H9 (cell line): Measurements from ENCODE around the gene EP300. TPM values are rescaled to one million over a fixed set of nuclear protein-coding genes. Genes with fewer than 3 reads are reported as not detected.

Experiments used
- DNase-seq: peaks from one replicate; pipeline ENCODE4 v3.0.0-alpha.2; 2017
- H2AFZ ChIP-seq: one replicate; pipeline ENCODE4 v1.6.1; 2013; ENCODE audit warnings: mild to moderate bottlenecking, low read length, control low read depth, moderate library complexity
- H2AK5ac ChIP-seq: 2 replicates; pipeline ENCODE4 v1.6.1; 2013; ENCODE audit warnings: low read length, control low read depth, mixed read lengths; ENCODE audit not compliant: insufficient read length
- H2BK120ac ChIP-seq: one replicate; pipeline ENCODE4 v1.6.1; 2013; ENCODE audit warnings: low read depth, mild to moderate bottlenecking, low read length, control low read depth, inconsistent platforms; ENCODE audit not compliant: poor library complexity, severe bottlenecking
- H2BK12ac ChIP-seq: 2 replicates; pipeline ENCODE4 v1.6.1; 2013; ENCODE audit warnings: low read length, control low read depth, mixed read lengths, low read depth; ENCODE audit not compliant: insufficient read length
- H2BK15ac ChIP-seq: 2 replicates; pipeline ENCODE4 v1.6.1; 2013; ENCODE audit warnings: low read depth, low read length, control low read depth
- H2BK20ac ChIP-seq: one replicate; pipeline ENCODE4 v1.6.1; 2013; ENCODE audit warnings: low read depth, mild to moderate bottlenecking, low read length, control low read depth, inconsistent platforms; ENCODE audit not compliant: poor library complexity, severe bottlenecking
- H2BK5ac ChIP-seq: 2 replicates; pipeline ENCODE4 v1.6.1; 2013; ENCODE audit warnings: low read length, control low read depth, mixed read lengths; ENCODE audit not compliant: insufficient read length
- H3K14ac ChIP-seq: 2 replicates; pipeline ENCODE4 v1.6.1; 2013; ENCODE audit warnings: low read length, control low read depth; ENCODE audit not compliant: insufficient read depth
- H3K18ac ChIP-seq: 2 replicates; pipeline ENCODE4 v1.6.1; 2013; ENCODE audit warnings: low read depth, mild to moderate bottlenecking, mixed read lengths, low read length, control low read depth; ENCODE audit not compliant: insufficient read length
- H3K23ac ChIP-seq: 2 replicates; pipeline ENCODE4 v1.6.1; 2013; ENCODE audit warnings: low read length, control low read depth, mixed read lengths, low read depth; ENCODE audit not compliant: insufficient read length
- H3K23me2 ChIP-seq: 2 replicates; pipeline ENCODE4 v1.6.1; 2013; ENCODE audit warnings: low read depth, mild to moderate bottlenecking, mixed read lengths, low read length, control low read depth; ENCODE audit not compliant: insufficient read length, poor library complexity, severe bottlenecking
- H3K27ac ChIP-seq: 2 replicates; pipeline ENCODE4 v1.5.1; 2013; ENCODE audit warnings: low read length, control low read depth, mixed read lengths, low read depth; ENCODE audit not compliant: insufficient read length
- H3K27me3 ChIP-seq: 2 replicates; pipeline ENCODE4 v1.6.1; 2013; ENCODE audit warnings: low read length, control low read depth, inconsistent platforms; ENCODE audit not compliant: insufficient read depth
- H3K4ac ChIP-seq: 2 replicates; pipeline ENCODE4 v1.6.1; 2013; ENCODE audit warnings: low read depth, mild to moderate bottlenecking, control low read depth, inconsistent platforms, low read length, moderate library complexity
- H3K4me1 ChIP-seq: 2 replicates; pipeline ENCODE4 v1.6.1; 2013; ENCODE audit warnings: low read length, control low read depth, inconsistent platforms; ENCODE audit not compliant: insufficient read depth
- H3K4me2 ChIP-seq: 2 replicates; pipeline ENCODE4 v1.6.1; 2013; ENCODE audit warnings: low read length, control low read depth, mixed read lengths; ENCODE audit not compliant: insufficient read length, insufficient read depth
- H3K56ac ChIP-seq: 2 replicates; pipeline ENCODE4 v1.6.1; 2013; ENCODE audit warnings: low read depth, mild to moderate bottlenecking, mixed read lengths, low read length, control low read depth; ENCODE audit not compliant: insufficient read length
- H3K79me1 ChIP-seq: 2 replicates; pipeline ENCODE4 v1.6.1; 2013; ENCODE audit warnings: low read depth, mild to moderate bottlenecking, moderate library complexity, low read length, control low read depth, inconsistent platforms; ENCODE audit not compliant: insufficient read depth, poor library complexity, severe bottlenecking
- H3K79me2 ChIP-seq: 2 replicates; pipeline ENCODE4 v1.6.1; 2013; ENCODE audit warnings: low read length, control low read depth, inconsistent platforms; ENCODE audit not compliant: insufficient read depth
- H3K9ac ChIP-seq: 2 replicates; pipeline ENCODE4 v1.6.1; 2013; ENCODE audit warnings: low read length, control low read depth, mixed read lengths; ENCODE audit not compliant: insufficient read length; ENCODE audit errors: extremely low read depth
- H3K9me3 ChIP-seq: one replicate; pipeline ENCODE4 v1.6.1; 2013; ENCODE audit warnings: low read depth, low read length, inconsistent platforms; ENCODE audit not compliant: control insufficient read depth
- H3T11ph ChIP-seq: one replicate; pipeline ENCODE4 v1.6.1; 2013; ENCODE audit warnings: mild to moderate bottlenecking, low read length, control low read depth, inconsistent platforms
- H4K20me1 ChIP-seq: one replicate; pipeline ENCODE4 v1.6.1; 2013; ENCODE audit not compliant: control insufficient read depth, insufficient read length, insufficient read depth
- H4K5ac ChIP-seq: 2 replicates; pipeline ENCODE4 v1.6.1; 2013; ENCODE audit warnings: low read depth, mild to moderate bottlenecking, mixed read lengths, low read length, control low read depth; ENCODE audit not compliant: insufficient read length
- H4K8ac ChIP-seq: replicated peaks from 2 replicates; pipeline ENCODE4 v1.6.1; 2013; ENCODE audit warnings: low read length, control low read depth, mixed read lengths, low read depth; ENCODE audit not compliant: insufficient read length
- H4K91ac ChIP-seq: 2 replicates; pipeline ENCODE4 v1.6.1; 2013; ENCODE audit warnings: low read depth, mild to moderate bottlenecking, moderate library complexity, mixed read lengths, low read length, control low read depth; ENCODE audit not compliant: insufficient read length
- H3K27ac Mint-ChIP-seq, 3 experiments: 2 replicates in 2 of 3; 3 replicates in 1 of 3; pipeline ENCODE4 v1.8.0; 2020 to 2021; ENCODE audit warnings: mixed read lengths in 3 of 3, mild to moderate bottlenecking in 1 of 3, moderate library complexity in 1 of 3
- H3K27me3 Mint-ChIP-seq: 2 replicates; pipeline ENCODE4 v1.8.0; 2021; ENCODE audit warnings: low read depth, mild to moderate bottlenecking, moderate library complexity, mixed read lengths
- H3K36me3 Mint-ChIP-seq, 3 experiments: 2 replicates in 2 of 3; 3 replicates in 1 of 3; pipeline ENCODE4 v1.8.0; 2020 to 2021; ENCODE audit warnings: low read depth in 3 of 3, mixed read lengths in 3 of 3; ENCODE audit not compliant: insufficient read depth in 1 of 3
- H3K4me1 Mint-ChIP-seq, 2 experiments: 2 replicates each; pipeline ENCODE4 v1.8.0; 2020; ENCODE audit warnings: mixed read lengths in 2 of 2
- H3K4me3 Mint-ChIP-seq, 2 experiments: 2 replicates in 1 of 2; 3 replicates in 1 of 2; pipeline ENCODE4 v1.8.0; 2020 to 2021; ENCODE audit warnings: mild to moderate bottlenecking in 2 of 2, mixed read lengths in 2 of 2, moderate library complexity in 1 of 2
- H3K9me3 Mint-ChIP-seq, 2 experiments: 2 replicates in 1 of 2; 3 replicates in 1 of 2; pipeline ENCODE4 v1.8.0; 2020; ENCODE audit warnings: mild to moderate bottlenecking in 2 of 2, mixed read lengths in 2 of 2, moderate library complexity in 1 of 2
- CTCF ChIP-seq: fragments of 200-600 bp; sonication (generic); conservative IDR thresholded peaks from 3 replicates; pipeline ENCODE4 v1.8.0; 2021; ENCODE audit warnings: antibody characterized with exemption, mild to moderate bottlenecking
- WGBS: extraction: QIAGEN DNeasy Blood & Tissue Kit; methylation state at CpG from one replicate; pipeline ENCODE4 v1.1.7; 2013; ENCODE audit warnings: missing lambda C conversion rate, low lambda C conversion rate, mixed read lengths; ENCODE audit not compliant: insufficient read length; ENCODE audit errors: extremely low coverage; 5-methylcytosine and 5-hydroxymethylcytosine counted together
- total RNA-seq: library from RNA; stranded (reverse); gene quantifications from 2 replicates; pipeline ENCODE4 v1.2.1, GENCODE V29; 2021

Gene EP300
- total RNA-seq, 1 experiment from 2014 or later: 136 TPM

- no peaks in the 10 kb centered on the region for H3K9me3 Mint-ChIP-seq
- no peak overlapping the region for H2BK15ac ChIP-seq
- H3K79me2 ChIP-seq: no peaks in the 10 kb centered on the region; the same call in 1 of the 2 replicates
- peak overlapping the region in 1 of 3 experiments; percentile 11; a peak in 1 of 7 replicates for H3K27ac Mint-ChIP-seq
- H4K91ac ChIP-seq: no peak overlapping the region
- no peaks in the 10 kb centered on the region for H3K27me3 Mint-ChIP-seq
- H3K4me1 ChIP-seq: no peaks in the 10 kb centered on the region
- no peak overlapping the region for H3K4ac ChIP-seq
- no peaks in the 10 kb centered on the region for H3K4me1 Mint-ChIP-seq
- H4K5ac ChIP-seq: no peak overlapping the region
- H3K27me3 ChIP-seq: no peaks in the 10 kb centered on the region
- H3K79me1 ChIP-seq: no peaks in the 10 kb centered on the region
- H3K36me3 Mint-ChIP-seq: peaks cover 63 to 94% (median 91%) of the 10 kb centered on the region in 3 experiments
- H4K8ac ChIP-seq: no peak overlapping the region
- no peak overlapping the region for H2AK5ac ChIP-seq
- no peaks in the 10 kb centered on the region for H4K20me1 ChIP-seq
- H3K4me3 Mint-ChIP-seq: no peak overlapping the region
- no peak overlapping the region for H3K56ac ChIP-seq
- H2BK20ac ChIP-seq: no peak overlapping the region
- no peak for TF ChIP-seq CTCF
- no CpG with 5 or more reads among the region's 4 CpGs for WGBS
- no peak overlapping the region for H2AFZ ChIP-seq
- no peak overlapping the region for H3K23ac ChIP-seq
- H3K18ac ChIP-seq: no peak overlapping the region
- no peak overlapping the region for H2BK12ac ChIP-seq
- no peak overlapping the region for H3K9ac ChIP-seq
- no peak overlapping the region for H2BK5ac ChIP-seq
- no peaks in the 10 kb centered on the region for H3K9me3 ChIP-seq
- no peak overlapping the region for H3K4me2 ChIP-seq
- no peak overlapping the region for H3K27ac ChIP-seq
- no peaks in the 10 kb centered on the region for H3K23me2 ChIP-seq
- no peak for DNase-seq
- H3K14ac ChIP-seq: no peak overlapping the region
- no peak overlapping the region for H3T11ph ChIP-seq
- H2BK120ac ChIP-seq: no peak overlapping the region
Measured at GRCh38 chr22:41146573-41146972, 54.2 kb downstream of the EP300 start.
